HG03354 (cell line): ENCODE results near the gene FOXO1.
A peak's percentile ranks its signal among the peaks of the same experiment; 100 is the strongest.

Source experiments
- ATAC-seq: cut with Tn5 transposase; IDR thresholded peaks from one replicate; pipeline ENCODE4 v1.9.1; 2021; ENCODE audit warnings: mild to moderate bottlenecking; ENCODE audit not compliant: unreplicated experiment, poor library complexity, severe bottlenecking

Gene FOXO1

DNA sequence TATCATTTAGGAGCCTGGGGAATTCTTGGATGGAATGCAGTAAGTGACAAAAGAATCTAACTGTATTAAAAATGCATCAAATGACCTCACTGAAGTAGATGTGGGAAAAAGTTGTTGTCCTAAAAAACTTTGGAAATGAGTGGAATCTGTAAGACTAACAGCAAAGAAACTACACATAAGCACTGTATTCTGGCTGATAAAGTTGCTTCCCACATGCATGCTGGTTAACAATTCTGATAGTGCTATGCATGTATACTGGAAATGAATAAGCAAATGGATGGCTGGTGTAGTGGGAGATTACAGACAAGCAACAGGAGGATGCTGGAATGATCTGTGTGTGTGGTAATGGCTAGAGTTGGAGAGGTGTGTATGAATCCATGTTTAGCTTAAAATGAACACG lies 138.5 kb downstream of the FOXO1 start:
- no peak for ATAC-seq

DNA sequence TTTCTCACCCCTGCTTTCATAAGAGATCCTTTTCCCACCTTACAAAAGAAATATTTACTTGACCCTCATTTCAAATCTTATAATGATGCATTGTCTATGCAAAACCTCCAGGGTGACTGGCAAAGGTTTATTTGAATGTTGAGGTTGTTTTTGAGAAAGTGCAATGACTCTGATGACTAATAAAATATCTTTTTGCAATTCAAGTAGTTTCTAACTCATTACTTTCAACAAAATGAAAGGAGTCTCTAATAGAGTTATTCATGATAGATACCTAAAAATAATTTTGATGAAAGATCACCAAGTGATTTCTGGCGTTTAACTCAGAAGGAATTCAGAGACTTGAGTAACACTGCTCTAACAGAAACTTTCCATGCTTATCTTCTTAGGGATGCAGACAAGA lies 144.2 kb downstream of the FOXO1 start:
- ATAC-seq = no peak

DNA sequence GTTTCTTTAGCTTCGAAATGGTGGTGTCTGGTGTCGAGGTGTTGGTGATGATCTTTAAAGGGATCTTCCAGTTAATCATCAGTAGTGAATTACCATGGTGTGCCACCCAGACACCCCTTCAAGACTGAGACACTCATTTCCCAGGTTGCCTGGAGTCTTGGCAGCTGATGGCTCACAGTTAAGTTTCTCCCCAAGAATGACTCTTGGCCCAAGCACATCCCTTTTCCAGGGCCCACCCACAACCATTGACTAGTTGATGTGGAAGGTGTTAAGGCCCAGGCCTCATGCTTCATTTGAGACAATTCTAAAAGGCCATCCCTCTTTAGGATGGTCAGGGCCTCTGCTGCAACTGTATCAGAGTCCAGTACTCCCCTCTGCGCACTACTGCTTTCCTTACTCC lies 145.5 kb downstream of the FOXO1 start:
- ATAC-seq = no peak

DNA sequence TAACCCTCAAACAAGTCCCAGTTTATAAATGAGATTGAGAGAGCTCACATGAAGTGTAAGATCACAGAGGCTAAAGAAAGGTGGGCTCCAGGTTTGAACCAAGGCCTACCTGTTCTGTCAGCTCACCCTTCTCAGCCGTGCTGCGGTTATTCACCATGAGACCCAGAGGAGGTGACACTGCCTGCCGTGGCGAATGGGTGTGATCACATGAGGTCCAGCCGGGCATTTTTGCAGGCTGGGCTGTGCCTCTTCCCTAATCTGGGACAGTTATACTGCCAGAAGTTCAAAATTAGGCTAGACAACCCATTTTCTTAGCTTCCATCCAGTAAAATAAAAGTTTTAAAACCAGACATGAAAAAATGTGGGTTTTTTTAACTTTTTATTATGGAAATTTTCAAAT lies 146.8 kb downstream of the FOXO1 start:
- no peak for ATAC-seq

DNA sequence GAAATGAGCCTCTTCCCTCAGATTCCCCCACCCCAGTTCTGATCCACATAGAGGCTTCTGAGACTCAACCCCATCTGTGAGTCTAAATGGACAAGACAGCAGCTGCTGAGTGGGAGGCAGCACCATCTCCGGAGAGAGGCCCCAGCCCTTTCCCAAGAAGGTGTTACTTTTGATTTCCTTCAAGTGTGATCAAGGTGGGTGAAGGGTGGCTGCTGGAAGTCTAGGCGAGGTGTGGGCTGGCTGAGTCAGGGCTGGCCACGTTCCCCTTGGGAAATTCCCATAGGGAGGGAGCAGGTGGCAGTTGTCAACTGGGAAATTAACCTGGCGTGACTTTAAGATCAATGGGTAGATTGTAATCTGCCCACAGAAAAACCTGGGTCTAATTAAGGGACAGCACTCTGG lies 148.0 kb downstream of the FOXO1 start:
- ATAC-seq = peak; percentile 31

DNA sequence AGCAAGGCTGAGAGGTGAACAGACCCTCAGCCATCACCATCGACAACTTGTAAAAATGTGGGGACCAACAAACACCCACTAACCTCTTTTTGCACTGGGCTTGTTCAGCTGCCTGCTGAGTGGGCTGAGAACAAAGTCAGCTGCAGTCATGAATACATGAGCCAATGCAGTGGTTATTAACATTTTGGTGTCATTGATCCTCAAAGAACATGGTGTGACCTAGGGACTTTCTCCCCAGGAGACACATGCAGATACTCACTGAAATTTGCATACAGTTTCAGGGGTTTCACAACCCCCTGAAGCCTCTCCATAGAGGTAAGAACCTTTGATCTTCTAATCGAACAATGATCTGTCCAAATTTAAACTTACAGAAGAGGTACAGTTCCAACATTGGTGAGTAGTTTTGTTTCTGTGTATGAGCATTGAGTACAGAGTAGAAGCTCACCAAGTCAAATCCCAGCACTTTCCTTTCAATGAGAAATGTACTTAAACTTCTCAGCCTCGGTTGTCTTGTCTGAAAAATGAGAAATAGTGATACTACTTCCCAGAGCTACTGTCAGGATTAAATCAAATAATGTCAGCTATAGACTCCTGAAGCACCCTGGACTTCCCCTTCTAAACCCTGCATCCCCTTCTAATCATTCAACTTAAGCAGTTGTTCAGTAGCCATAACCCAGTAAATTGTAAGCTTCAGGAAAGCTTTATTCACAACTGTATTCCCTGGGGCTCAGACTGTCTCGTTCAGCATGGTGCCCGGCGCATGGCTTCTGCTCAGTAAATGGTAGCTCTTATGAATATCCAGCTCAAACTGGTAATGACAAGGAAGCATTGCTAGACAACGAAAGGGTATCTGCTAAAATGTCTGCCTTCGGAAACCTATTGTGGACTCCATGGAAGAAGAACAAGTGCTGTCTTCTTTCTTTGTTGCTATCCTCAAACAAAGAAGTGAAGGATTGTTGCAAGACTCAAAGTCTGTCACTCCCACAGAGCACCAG lies 148.7 kb downstream of the FOXO1 start:
- ATAC-seq = peak; percentile 91

DNA sequence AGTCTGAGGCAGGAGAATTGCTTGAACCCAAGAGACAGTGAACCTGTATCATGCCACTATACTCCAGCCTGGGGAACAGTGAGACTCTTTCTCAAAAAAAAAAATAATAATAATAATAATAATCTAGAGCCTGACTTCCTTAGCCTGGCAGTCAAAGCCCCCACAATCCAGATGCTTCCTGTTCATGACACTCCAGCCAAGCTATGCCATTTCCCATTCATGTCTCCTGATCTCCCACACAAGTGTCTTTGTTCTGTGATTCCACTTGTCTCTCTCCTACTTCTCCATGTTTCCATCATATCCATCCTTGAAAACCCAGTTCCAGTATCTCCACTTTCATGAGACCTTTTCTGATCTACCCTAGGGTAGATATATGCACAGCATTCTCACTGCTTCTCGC lies 150.7 kb downstream of the FOXO1 start:
- no peak for ATAC-seq

DNA sequence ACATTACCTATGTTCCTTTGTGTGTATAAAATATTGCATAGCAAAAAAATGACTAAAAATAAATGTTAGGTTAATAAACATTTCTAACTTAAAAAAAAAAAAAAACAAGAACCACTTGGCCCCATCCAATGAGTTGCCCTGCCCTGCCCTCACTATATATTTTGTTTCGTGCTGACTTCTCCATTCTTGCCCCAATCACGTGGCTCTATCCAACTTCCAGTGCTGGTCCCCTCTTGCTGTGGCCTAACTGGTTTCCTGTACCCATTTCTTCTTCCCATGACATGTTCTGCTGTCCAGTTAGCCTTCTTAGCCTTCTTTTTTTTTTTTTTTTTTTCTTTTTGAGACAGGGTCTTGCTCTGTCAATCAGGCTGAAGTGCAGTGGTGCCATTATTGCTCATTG lies 151.6 kb downstream of the FOXO1 start:
- no peak for ATAC-seq

DNA sequence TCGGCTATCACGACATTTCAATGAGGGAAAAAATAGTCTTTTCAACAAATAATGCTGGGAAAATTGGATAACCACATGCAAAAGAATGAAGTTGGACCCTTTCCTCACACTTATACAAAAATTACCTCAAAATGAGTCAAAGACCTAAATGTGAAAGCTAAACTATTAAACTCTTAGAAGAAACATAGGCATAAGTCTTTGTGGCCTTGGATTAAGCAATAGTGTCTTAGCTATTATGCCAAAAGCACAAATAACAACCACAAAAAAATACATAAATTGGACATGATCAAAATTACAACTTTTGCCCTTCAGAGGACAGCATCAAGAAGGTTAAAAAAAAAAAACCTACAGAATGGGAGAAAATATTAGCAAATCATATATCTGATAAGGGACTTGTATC lies 156.6 kb downstream of the FOXO1 start:
- ATAC-seq = no peak

DNA sequence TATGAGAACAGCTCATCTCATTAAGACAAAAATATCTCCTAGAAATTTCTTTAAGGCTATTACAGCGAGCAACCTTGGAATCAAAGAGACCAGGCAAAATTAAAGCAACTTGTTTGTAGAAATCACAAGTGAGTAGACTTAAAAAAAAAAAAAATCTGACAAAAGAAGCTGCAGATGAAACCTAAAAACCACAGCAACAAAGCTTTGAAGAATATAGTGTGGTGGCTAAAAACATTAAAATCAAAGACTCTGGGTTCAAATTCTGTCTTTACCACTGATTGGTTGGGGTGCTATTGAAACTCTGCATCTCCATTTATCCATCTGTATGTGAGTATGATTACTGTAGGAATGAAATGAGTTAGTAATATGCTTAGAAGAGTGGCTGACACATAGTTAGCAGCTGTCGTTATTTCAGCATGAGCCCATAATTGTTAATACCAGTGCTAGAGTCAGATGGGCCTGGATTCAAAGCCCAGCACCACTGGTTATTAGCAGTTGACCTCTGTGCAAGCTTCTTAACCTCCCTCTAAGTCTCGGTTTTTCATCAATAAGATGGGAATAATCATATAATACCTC lies 157.6 kb downstream of the FOXO1 start:
- no peak for ATAC-seq

DNA sequence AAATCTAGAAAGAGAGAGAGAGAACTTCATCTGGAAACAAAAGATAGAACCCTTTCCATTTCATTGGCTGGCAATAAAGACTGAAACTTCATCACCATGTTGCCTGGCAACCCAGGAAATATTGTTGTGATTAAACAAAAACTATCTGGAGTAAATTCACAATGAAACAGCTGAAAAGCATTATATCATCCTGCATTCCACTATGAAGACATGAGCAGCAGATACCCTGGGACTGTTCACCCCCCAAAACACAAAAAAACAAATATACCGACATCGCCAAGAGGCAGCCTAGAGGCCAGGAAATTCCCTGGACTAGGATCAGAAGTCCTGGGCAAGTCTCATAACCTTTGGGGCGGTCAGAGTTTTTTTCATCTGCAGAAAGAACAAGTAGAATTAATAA lies 158.3 kb downstream of the FOXO1 start:
- no peak for ATAC-seq

DNA sequence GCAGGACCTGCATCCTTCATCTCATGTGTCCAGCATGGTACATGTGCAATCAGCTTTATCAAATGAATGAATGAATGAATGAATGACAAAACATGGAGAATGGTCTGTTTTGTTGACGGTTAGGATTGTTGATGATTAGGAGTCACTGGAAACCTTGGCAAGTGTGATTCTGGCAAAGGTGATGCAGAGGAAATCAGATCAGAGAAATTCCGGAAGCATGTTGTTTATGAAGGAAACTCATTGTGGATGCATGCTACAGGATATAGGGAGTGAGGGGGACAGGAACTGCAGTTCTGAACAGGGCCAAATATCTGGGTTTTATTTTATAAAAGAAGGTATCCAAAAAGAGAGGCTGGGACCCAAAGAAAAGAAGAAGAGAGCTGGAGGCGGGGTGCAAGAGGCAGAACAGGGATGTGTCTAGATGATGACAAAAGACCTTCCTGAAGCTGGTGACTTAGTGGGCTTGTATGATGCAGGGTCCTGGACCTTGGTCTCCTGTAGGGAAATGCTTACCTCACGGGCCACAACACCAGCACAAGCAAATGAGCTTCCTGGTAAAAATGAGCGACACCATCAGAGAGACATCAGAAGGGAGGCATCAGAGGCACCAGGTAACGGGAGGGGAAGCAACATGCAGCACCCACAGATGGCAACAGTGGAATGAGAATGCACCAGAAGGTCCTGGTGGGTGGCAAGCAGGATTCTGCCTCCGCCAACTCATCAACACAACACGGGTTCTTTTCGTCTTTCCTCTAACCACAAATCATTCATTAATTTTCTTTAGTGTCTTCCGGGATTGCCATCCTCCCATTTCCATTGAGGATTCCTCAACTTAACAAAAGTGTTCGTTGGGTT lies 159.6 kb downstream of the FOXO1 start:
- no peak for ATAC-seq
